GM12878 (cell line): ENCODE measurements around the gene TRAPPC12. TPM values are rescaled to one million over a fixed set of nuclear protein-coding genes. Genes with fewer than 3 reads are reported as not detected.

Source experiments
- CBFB ChIP-seq: IDR thresholded peaks from 2 replicates; pipeline ENCODE4 v1.6.1; 2016; ENCODE audit warnings: antibody characterized with exemption, low read depth
- FOXM1 ChIP-seq: IDR thresholded peaks from 2 replicates; pipeline ENCODE4 v1.6.1; 2012; ENCODE audit warnings: low read depth, mild to moderate bottlenecking, inconsistent platforms, low read length, moderate library complexity
- GATAD2B ChIP-seq: fragments of 450-650 bp; conservative IDR thresholded peaks from 2 replicates; pipeline ENCODE4 v1.6.1; 2017; ENCODE audit warnings: low read depth, mild to moderate bottlenecking, moderate library complexity
- HCFC1 ChIP-seq: fragments of 150-350 bp; IDR thresholded peaks from 2 replicates; pipeline ENCODE4 v1.6.1; 2014; ENCODE audit warnings: low read length
- MXI1 ChIP-seq: fragments of 150-350 bp; IDR thresholded peaks from 2 replicates; pipeline ENCODE4 v1.6.1; 2011; ENCODE audit warnings: low read depth, mild to moderate bottlenecking, inconsistent platforms, low read length, improper control_type of control experiment
- NFYB ChIP-seq: IDR thresholded peaks from 2 replicates; pipeline ENCODE4 v1.6.1; 2011; ENCODE audit warnings: low read depth, mild to moderate bottlenecking, low read length, improper control_type of control experiment, moderate library complexity; ENCODE audit not compliant: insufficient read depth
- RAD51 ChIP-seq: fragments of 450-650 bp; IDR thresholded peaks from 2 replicates; pipeline ENCODE4 v1.6.1; 2016; ENCODE audit warnings: moderate library complexity, mild to moderate bottlenecking, inconsistent platforms
- TAF1 ChIP-seq: IDR thresholded peaks from 2 replicates; pipeline ENCODE4 v1.6.1; 2011; ENCODE audit warnings: mild to moderate bottlenecking, low read depth, low read length, borderline replicate concordance
- ZNF384 ChIP-seq: IDR thresholded peaks from 2 replicates; pipeline ENCODE4 v1.6.1; 2012; ENCODE audit warnings: low read depth, mild to moderate bottlenecking, low read length, improper control_type of control experiment, borderline replicate concordance
- polyA plus RNA-seq, 11 experiments: library from polyadenylated mRNA; depleted of rRNA in 4 of 11; unstranded in 6 of 11; stranded (reverse) in 5 of 11; fragments of >200 nt; fragmentation: Nextera tagmentation in 4 of 11; fragmentation: Illumina TruSeq in 1 of 11; extraction: Ambion mirVana in 4 of 11; extraction: Trizol in 1 of 11; gene quantifications; 1 replicate in 1 of 11; 2 replicates in 10 of 11; pipeline versions ENCODE4 v1.2.1 to v1.2.3, GENCODE V29; 2011 to 2016; ENCODE audit warnings: inconsistent platforms in 2 of 11, missing spikeins in 2 of 11, low read depth in 1 of 11
- total RNA-seq, 4 experiments: library from RNA; depleted of rRNA in 3 of 4; stranded (reverse); fragments of >200 nt in 3 of 4; fragmentation: Illumina TruSeq in 1 of 4; extraction: Trizol in 1 of 4; gene quantifications; 2 replicates each; pipeline versions ENCODE4 v1.2.1 to v1.2.3, GENCODE V29; 2013 to 2021
- TF ChIP-seq, protein P1 (sequence below): fragments of 450-650 bp; formaldehyde crosslinking; IDR thresholded peaks from 2 replicates; pipeline ENCODE4 v1.5.0; 2022; ENCODE audit warnings: mild to moderate bottlenecking, missing genetic modification characterization
- TF ChIP-seq, protein P2 (sequence below): IDR thresholded peaks from 2 replicates; pipeline ENCODE4 v1.6.1; 2012; ENCODE audit warnings: low read depth, low read length, improper control_type of control experiment
- TF ChIP-seq, protein P3 (sequence below): fragments of 450-650 bp; IDR thresholded peaks from 2 replicates; pipeline ENCODE4 v1.6.1; 2017; ENCODE audit warnings: low read depth, mild to moderate bottlenecking, moderate library complexity

Gene TRAPPC12
- total and polyA plus RNA-seq, 10 of the 15 experiments (the other 5 are each of a cell fraction or from before 2014, with no cell fraction given) = 8.6 to 77.1 (median 37.4) TPM

DNA sequence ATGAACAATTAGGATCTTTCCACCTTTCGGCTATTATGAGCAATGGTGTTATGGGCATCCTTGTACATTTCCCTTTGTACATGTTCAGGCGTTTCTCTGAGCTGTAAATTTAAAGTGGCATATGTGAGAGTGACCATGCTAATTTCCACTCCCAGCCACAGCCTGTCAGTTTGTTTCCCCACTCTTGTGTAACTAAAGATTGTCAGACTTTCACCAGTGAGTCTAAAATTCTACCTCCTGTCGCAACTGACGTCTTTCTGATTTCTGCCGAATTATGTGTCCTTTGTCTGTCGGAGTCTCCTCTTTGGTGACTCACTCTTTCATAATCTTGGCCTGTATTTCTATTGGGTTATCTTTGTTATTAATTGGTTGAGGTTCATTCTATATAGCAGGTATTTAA lies 50.7 kb downstream of the TRAPPC12 start (continued):
- TF ChIP-seq, protein P1, sequence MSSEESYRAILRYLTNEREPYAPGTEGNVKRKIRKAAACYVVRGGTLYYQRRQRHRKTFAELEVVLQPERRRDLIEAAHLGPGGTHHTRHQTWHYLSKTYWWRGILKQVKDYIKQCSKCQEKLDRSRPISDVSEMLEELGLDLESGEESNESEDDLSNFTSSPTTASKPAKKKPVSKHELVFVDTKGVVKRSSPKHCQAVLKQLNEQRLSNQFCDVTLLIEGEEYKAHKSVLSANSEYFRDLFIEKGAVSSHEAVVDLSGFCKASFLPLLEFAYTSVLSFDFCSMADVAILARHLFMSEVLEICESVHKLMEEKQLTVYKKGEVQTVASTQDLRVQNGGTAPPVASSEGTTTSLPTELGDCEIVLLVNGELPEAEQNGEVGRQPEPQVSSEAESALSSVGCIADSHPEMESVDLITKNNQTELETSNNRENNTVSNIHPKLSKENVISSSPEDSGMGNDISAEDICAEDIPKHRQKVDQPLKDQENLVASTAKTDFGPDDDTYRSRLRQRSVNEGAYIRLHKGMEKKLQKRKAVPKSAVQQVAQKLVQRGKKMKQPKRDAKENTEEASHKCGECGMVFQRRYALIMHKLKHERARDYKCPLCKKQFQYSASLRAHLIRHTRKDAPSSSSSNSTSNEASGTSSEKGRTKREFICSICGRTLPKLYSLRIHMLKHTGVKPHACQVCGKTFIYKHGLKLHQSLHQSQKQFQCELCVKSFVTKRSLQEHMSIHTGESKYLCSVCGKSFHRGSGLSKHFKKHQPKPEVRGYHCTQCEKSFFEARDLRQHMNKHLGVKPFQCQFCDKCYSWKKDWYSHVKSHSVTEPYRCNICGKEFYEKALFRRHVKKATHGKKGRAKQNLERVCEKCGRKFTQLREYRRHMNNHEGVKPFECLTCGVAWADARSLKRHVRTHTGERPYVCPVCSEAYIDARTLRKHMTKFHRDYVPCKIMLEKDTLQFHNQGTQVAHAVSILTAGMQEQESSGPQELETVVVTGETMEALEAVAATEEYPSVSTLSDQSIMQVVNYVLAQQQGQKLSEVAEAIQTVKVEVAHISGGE (CRISPR knock-in tag) = no peak
- no peak for TF ChIP-seq GATAD2B
- TF ChIP-seq NFYB = no peak
- TF ChIP-seq MXI1 = no peak
- TF ChIP-seq, protein P2, sequence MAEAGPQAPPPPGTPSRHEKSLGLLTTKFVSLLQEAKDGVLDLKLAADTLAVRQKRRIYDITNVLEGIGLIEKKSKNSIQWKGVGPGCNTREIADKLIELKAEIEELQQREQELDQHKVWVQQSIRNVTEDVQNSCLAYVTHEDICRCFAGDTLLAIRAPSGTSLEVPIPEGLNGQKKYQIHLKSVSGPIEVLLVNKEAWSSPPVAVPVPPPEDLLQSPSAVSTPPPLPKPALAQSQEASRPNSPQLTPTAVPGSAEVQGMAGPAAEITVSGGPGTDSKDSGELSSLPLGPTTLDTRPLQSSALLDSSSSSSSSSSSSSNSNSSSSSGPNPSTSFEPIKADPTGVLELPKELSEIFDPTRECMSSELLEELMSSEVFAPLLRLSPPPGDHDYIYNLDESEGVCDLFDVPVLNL = no peak
- no peak for TF ChIP-seq TAF1
- no peak for TF ChIP-seq ZNF384
- TF ChIP-seq, protein P3, sequence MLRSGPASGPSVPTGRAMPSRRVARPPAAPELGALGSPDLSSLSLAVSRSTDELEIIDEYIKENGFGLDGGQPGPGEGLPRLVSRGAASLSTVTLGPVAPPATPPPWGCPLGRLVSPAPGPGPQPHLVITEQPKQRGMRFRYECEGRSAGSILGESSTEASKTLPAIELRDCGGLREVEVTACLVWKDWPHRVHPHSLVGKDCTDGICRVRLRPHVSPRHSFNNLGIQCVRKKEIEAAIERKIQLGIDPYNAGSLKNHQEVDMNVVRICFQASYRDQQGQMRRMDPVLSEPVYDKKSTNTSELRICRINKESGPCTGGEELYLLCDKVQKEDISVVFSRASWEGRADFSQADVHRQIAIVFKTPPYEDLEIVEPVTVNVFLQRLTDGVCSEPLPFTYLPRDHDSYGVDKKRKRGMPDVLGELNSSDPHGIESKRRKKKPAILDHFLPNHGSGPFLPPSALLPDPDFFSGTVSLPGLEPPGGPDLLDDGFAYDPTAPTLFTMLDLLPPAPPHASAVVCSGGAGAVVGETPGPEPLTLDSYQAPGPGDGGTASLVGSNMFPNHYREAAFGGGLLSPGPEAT = no peak
- TF ChIP-seq HCFC1 = no peak
- TF ChIP-seq RAD51 = no peak
- no peak for TF ChIP-seq CBFB
- no peak for TF ChIP-seq FOXM1
- TF ChIP-seq, all 136 proteins: peak for 0
